Spleen (tissue), 7 donors: ENCODE results near the gene TTC39A.

Source experiments
- POLR2A ChIP-seq, 3 donors: fragments of 450-650 bp; IDR thresholded peaks; one replicate each; pipeline ENCODE4 v1.5.1; 2017; ENCODE audit warnings: antibody characterized with exemption in 3 of 3, mild to moderate bottlenecking in 1 of 3
- TF ChIP-seq, protein P1 (sequence below), 11 experiments: fragments of 200-600 bp in 7 of 11; fragments of 450-650 bp in 4 of 11; sonication (generic) in 4 of 11; IDR thresholded peaks in 8 of 11; conservative IDR thresholded peaks in 3 of 11; 1 replicate in 7 of 11; 2 replicates in 4 of 11; pipeline versions ENCODE4 v1.4.0 to v1.8.0; 2016 to 2021; ENCODE audit warnings: antibody characterized with exemption in 11 of 11, inconsistent platforms in 4 of 11, mild to moderate bottlenecking in 1 of 11
- donor health status: DM: no; HTN: no; CAD: no; lungs with moderate emphysema.
- donor health status: DM: no; HTN: no; CAD: no.
- donor health status: DM: no; HTN: no; CAD: no.

GRCh38 chr1:51351907-51352306, 21.5 kb upstream of the TTC39A start:
- TF ChIP-seq, protein P1, sequence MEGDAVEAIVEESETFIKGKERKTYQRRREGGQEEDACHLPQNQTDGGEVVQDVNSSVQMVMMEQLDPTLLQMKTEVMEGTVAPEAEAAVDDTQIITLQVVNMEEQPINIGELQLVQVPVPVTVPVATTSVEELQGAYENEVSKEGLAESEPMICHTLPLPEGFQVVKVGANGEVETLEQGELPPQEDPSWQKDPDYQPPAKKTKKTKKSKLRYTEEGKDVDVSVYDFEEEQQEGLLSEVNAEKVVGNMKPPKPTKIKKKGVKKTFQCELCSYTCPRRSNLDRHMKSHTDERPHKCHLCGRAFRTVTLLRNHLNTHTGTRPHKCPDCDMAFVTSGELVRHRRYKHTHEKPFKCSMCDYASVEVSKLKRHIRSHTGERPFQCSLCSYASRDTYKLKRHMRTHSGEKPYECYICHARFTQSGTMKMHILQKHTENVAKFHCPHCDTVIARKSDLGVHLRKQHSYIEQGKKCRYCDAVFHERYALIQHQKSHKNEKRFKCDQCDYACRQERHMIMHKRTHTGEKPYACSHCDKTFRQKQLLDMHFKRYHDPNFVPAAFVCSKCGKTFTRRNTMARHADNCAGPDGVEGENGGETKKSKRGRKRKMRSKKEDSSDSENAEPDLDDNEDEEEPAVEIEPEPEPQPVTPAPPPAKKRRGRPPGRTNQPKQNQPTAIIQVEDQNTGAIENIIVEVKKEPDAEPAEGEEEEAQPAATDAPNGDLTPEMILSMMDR (IDR thresholded peaks at IDR 0.05 in 8 of 11, conservative IDR thresholded peaks at IDR 0.05 in 3 of 11): no peak
- no peak for TF ChIP-seq POLR2A (IDR thresholded peaks at IDR 0.05)
